ENCODE measurements around the gene PHKB. TPM values are rescaled to one million over a fixed set of nuclear protein-coding genes. Genes with fewer than 3 reads are reported as not detected.

The PHKB gene
- 100 to 1,000 TPM; 110 to 198 (median 168) TPM for total RNA-seq

GRCh38 chr16:47460711-47461597, at the start of gene PHKB, which contains the start of gene ITFG1:
PHKB (plus strand) TSS chr16:47461331; CDS start chr16:47461351, 20 bp downstream.
ITFG1 (minus strand) TSS chr16:47461063; CDS start chr16:47461045, 18 bp downstream.
- Histone ChIP-seq H3K4me1 (peaks cover 34 to 46% of the 10 kb centered on the region in 2 donors), H3K4me3 (replicated peaks in 1 of 3) (peak within 1 kb of the TSS; percentile 8 to 73 (median 67)), H3K9me3 (no peaks in the 10 kb centered on the region), H3K27me3 (no peaks in the 10 kb centered on the region), H3K27ac (peak within 1 kb of the TSS; percentile 98 to 99 (median 99)), H3K36me3 (no peaks in the 10 kb centered on the region)
- TF ChIP-seq POLR2A (IDR thresholded peaks at IDR 0.05) = peak in 1 of 2 donors; percentile 81
- TF ChIP-seq CTCF (IDR thresholded peaks at IDR 0.05) = peak in 1 of 6 experiments; percentile 2
- intact Hi-C loops (cut with DNase I) = no loop called here
- peak; percentile 93 for DNase-seq
- 0% methylated on average over 14 to 19 of the region's 82 CpGs for WGBS, 2 donors

- no peaks in the 10 kb centered on the region for H3K9me3 ChIP-seq
Measured at GRCh38 chr16:47413041-47413440, 48.1 kb upstream of the PHKB start.

GRCh38 chr16:47416869-47417268, 44.3 kb upstream of the PHKB start:
- peaks cover 6 to 11% of the 10 kb centered on the region in 2 donors for H3K4me1 ChIP-seq
- DNase-seq = no peak
- no peak overlapping the region for H3K27ac ChIP-seq
- no peaks in the 10 kb centered on the region for H3K27me3 ChIP-seq
- intact Hi-C loops (cut with DNase I) = no loop called here
- H3K4me3 ChIP-seq (replicated peaks in 1 of 3) = no peak overlapping the region
- WGBS, 2 donors = 97 to 100% methylated on average over 1 of the region's 1 CpG
- H3K9me3 ChIP-seq = no peaks in the 10 kb centered on the region
- TF ChIP-seq CTCF (IDR thresholded peaks at IDR 0.05) = no peak
- TF ChIP-seq POLR2A (IDR thresholded peaks at IDR 0.05) = no peak
- H3K36me3 ChIP-seq = no peaks in the 10 kb centered on the region

More at GRCh38 chr16:47413041-47413440, 48.1 kb upstream of the PHKB start:
- no peak for DNase-seq
- peaks cover 6 to 11% of the 10 kb centered on the region in 2 donors for H3K4me1 ChIP-seq
- H3K27ac ChIP-seq = no peak overlapping the region
- H3K4me3 ChIP-seq (replicated peaks in 1 of 3) = no peak overlapping the region
- H3K27me3 ChIP-seq = no peaks in the 10 kb centered on the region
- WGBS, 2 donors = 38 to 58% methylated on average over 1 of the region's 1 CpG
- no peaks in the 10 kb centered on the region for H3K36me3 ChIP-seq
- intact Hi-C loops (cut with DNase I) = no loop called here
- no peak for TF ChIP-seq CTCF (IDR thresholded peaks at IDR 0.05)
- no peak for TF ChIP-seq POLR2A (IDR thresholded peaks at IDR 0.05)

- Histone ChIP-seq H3K27ac (no peak overlapping the region), H3K9me3 (no peaks in the 10 kb centered on the region), H3K27me3 (no peaks in the 10 kb centered on the region), H3K4me1 (no peaks in the 10 kb centered on the region), H3K4me3 (replicated peaks in 1 of 3) (no peak overlapping the region), H3K36me3 (peaks cover 13 to 14% of the 10 kb centered on the region in 2 donors)
- no peak for DNase-seq
- intact Hi-C loops (cut with DNase I) = no loop called here
- TF ChIP-seq CTCF (IDR thresholded peaks at IDR 0.05) (no peak), POLR2A (IDR thresholded peaks at IDR 0.05) (no peak)
- 80 to 85% methylated on average over 9 to 12 of the region's 13 CpGs for WGBS, 2 donors
Measured at GRCh38 chr16:47424846-47425245, 36.3 kb upstream of the PHKB start.

- Histone ChIP-seq H3K4me3 (replicated peaks in 1 of 3) (no peak overlapping the region), H3K4me1 (no peaks in the 10 kb centered on the region), H3K9me3 (no peaks in the 10 kb centered on the region), H3K27ac (no peak overlapping the region), H3K27me3 (no peaks in the 10 kb centered on the region), H3K36me3 (peaks cover 13 to 14% of the 10 kb centered on the region in 2 donors)
- intact Hi-C loops (cut with DNase I) = no loop called here
- 98 to 100% methylated on average over 1 of the region's 1 CpG for WGBS, 2 donors
- TF ChIP-seq POLR2A (IDR thresholded peaks at IDR 0.05) (no peak), CTCF (IDR thresholded peaks at IDR 0.05) (no peak)
- no peak for DNase-seq
Measured at GRCh38 chr16:47426806-47427205, 34.3 kb upstream of the PHKB start.

Data from thyroid gland (tissue), 4 donors.